WERI-Rb-1 (cell line): ENCODE data around the gene TRMT112.
A peak's percentile ranks its signal among the peaks of the same experiment; 100 is the strongest.

ENCODE experiments used
- DNase-seq: peaks from one replicate; pipeline ENCODE4 v3.0.0-alpha.2; 2020
- H3K27ac ChIP-seq: fragments of 250-450 bp; sonication (Bioruptor Pico); 2 replicates; pipeline ENCODE4 v1.5.1; 2020; ENCODE audit warnings: mild to moderate bottlenecking, moderate library complexity
- H3K27me3 ChIP-seq: fragments of 250-450 bp; sonication (Bioruptor Pico); 2 replicates; pipeline ENCODE4 v1.5.1; 2021; ENCODE audit warnings: mild to moderate bottlenecking, low read depth, moderate library complexity; ENCODE audit not compliant: insufficient read depth, severe bottlenecking
- H3K36me3 ChIP-seq: fragments of 250-450 bp; sonication (Bioruptor Pico); 2 replicates; pipeline ENCODE4 v1.5.1; 2020; ENCODE audit warnings: mild to moderate bottlenecking, moderate library complexity
- H3K4me3 ChIP-seq: 2 replicates; pipeline ENCODE4 v1.5.1; 2011; ENCODE audit warnings: low read depth, mild to moderate bottlenecking, control low read depth, low read length
- H3K9me3 ChIP-seq: fragments of 250-450 bp; sonication (Bioruptor Pico); 2 replicates; pipeline ENCODE4 v1.5.1; 2021; ENCODE audit warnings: mild to moderate bottlenecking, moderate library complexity; ENCODE audit not compliant: severe bottlenecking
- CTCF ChIP-seq: IDR thresholded peaks from 2 replicates; pipeline ENCODE4 v1.5.1; 2011; ENCODE audit warnings: low read depth, mild to moderate bottlenecking, control low read depth, inconsistent platforms, low read length

The TRMT112 gene

GRCh38 chr11:64348383-64349024 lies 31.1 kb upstream of the TRMT112 start:
- no peak overlapping the region for H3K27ac ChIP-seq
- no peaks in the 10 kb centered on the region for H3K9me3 ChIP-seq
- DNase-seq = peak; percentile 11
- no peak overlapping the region for H3K4me3 ChIP-seq
- H3K27me3 ChIP-seq = no peaks in the 10 kb centered on the region
- TF ChIP-seq CTCF = no peak
- no peaks in the 10 kb centered on the region for H3K36me3 ChIP-seq

GRCh38 chr11:64347193-64347867 lies 30.0 kb upstream of the TRMT112 start:
- Histone ChIP-seq H3K9me3 (no peaks in the 10 kb centered on the region), H3K36me3 (no peaks in the 10 kb centered on the region), H3K27me3 (no peaks in the 10 kb centered on the region), H3K4me3 (no peak overlapping the region), H3K27ac (no peak overlapping the region)
- no peak for DNase-seq
- TF ChIP-seq CTCF = no peak

- Histone ChIP-seq H3K4me3 (no peak overlapping the region), H3K27ac (no peak overlapping the region), H3K9me3 (no peaks in the 10 kb centered on the region), H3K27me3 (no peaks in the 10 kb centered on the region), H3K36me3 (no peaks in the 10 kb centered on the region)
- no peak for DNase-seq
- TF ChIP-seq CTCF = no peak
These were observed 27.4 kb upstream of the TRMT112 start for GRCh38 chr11:64344787-64345186.

GRCh38 chr11:64343767-64344559 lies 26.6 kb upstream of the TRMT112 start:
- Histone ChIP-seq H3K9me3 (no peaks in the 10 kb centered on the region), H3K36me3 (no peaks in the 10 kb centered on the region), H3K4me3 (no peak overlapping the region), H3K27me3 (no peaks in the 10 kb centered on the region), H3K27ac (peak overlapping the region; percentile 28)
- TF ChIP-seq CTCF = peak; percentile 87
- peak; percentile 80 for DNase-seq

GRCh38 chr11:64342869-64343745 lies 25.7 kb upstream of the TRMT112 start:
- Histone ChIP-seq H3K27ac (peak overlapping the region; percentile 28), H3K36me3 (no peaks in the 10 kb centered on the region), H3K27me3 (no peaks in the 10 kb centered on the region), H3K4me3 (peak overlapping the region; percentile 43), H3K9me3 (no peaks in the 10 kb centered on the region)
- peak; percentile 8 for DNase-seq
- no peak for TF ChIP-seq CTCF
